CD14-positive monocyte (primary cell): ENCODE data around the gene CRYBG1. TPM values are rescaled to one million over a fixed set of nuclear protein-coding genes. Genes with fewer than 3 reads are reported as not detected.

Source experiments
- DNase-seq, 3 donors: peaks; one replicate each; pipeline ENCODE4 v3.0.0-alpha.2; 2011 to 2022
- H2AFZ ChIP-seq: 2 replicates; pipeline ENCODE4 v1.6.0; 2012; ENCODE audit warnings: mild to moderate bottlenecking, low read depth, low read length, inconsistent platforms; ENCODE audit not compliant: insufficient read depth, poor library complexity, severe bottlenecking
- H3K27ac ChIP-seq, 2 donors: 1 replicate in 1 of 2; 2 replicates in 1 of 2; pipeline ENCODE4 v1.5.1; 2012 to 2013; ENCODE audit warnings: low read length in 2 of 2, control low read depth in 1 of 2, inconsistent platforms in 1 of 2, low read depth in 1 of 2, mild to moderate bottlenecking in 1 of 2
- H3K27me3 ChIP-seq, 2 donors: one replicate each; pipeline versions ENCODE4 v1.6.0 to v1.6.1; 2011 to 2013; ENCODE audit warnings: low read length in 2 of 2; ENCODE audit not compliant: control insufficient read depth in 2 of 2, insufficient read depth in 2 of 2
- H3K36me3 ChIP-seq, 2 donors: replicated peaks in 1 of 2; 1 replicate in 1 of 2; 2 replicates in 1 of 2; pipeline versions ENCODE4 v1.5.1 to v1.6.1; 2012 to 2013; ENCODE audit warnings: low read length in 2 of 2, control low read depth in 1 of 2, inconsistent platforms in 1 of 2, mild to moderate bottlenecking in 1 of 2; ENCODE audit not compliant: insufficient read depth in 2 of 2, control insufficient read depth in 1 of 2
- H3K4me1 ChIP-seq, 2 donors: 1 replicate in 1 of 2; 2 replicates in 1 of 2; pipeline versions ENCODE4 v1.5.1 to v1.6.1; 2012 to 2013; ENCODE audit warnings: low read length in 2 of 2, control low read depth in 1 of 2, inconsistent platforms in 1 of 2, mild to moderate bottlenecking in 1 of 2, moderate library complexity in 1 of 2; ENCODE audit not compliant: insufficient read depth in 2 of 2, control insufficient read depth in 1 of 2
- H3K4me2 ChIP-seq: replicated peaks from 2 replicates; pipeline ENCODE3; 2012; ENCODE audit warnings: low read length, moderate library complexity, mild to moderate bottlenecking; ENCODE audit not compliant: poor library complexity, severe bottlenecking; ENCODE audit errors: extremely low read depth
- H3K4me3 ChIP-seq, 3 experiments: fragments of 200-600 bp in 1 of 3; sonication (generic) in 1 of 3; replicated peaks in 1 of 3; 1 replicate in 2 of 3; 2 replicates in 1 of 3; pipeline ENCODE4 v1.5.1; 2011 to 2013; ENCODE audit warnings: low read length in 3 of 3, mild to moderate bottlenecking in 3 of 3, control low read depth in 2 of 3, low read depth in 2 of 3, inconsistent platforms in 1 of 3, moderate library complexity in 1 of 3
- H3K79me2 ChIP-seq: 2 replicates; pipeline ENCODE4 v1.6.0; 2012; ENCODE audit warnings: mild to moderate bottlenecking, control low read depth, inconsistent platforms, low read length, moderate library complexity; ENCODE audit not compliant: insufficient read depth
- H3K9ac ChIP-seq: 2 replicates; pipeline ENCODE4 v1.6.0; 2017; ENCODE audit warnings: low read length, mild to moderate bottlenecking; ENCODE audit not compliant: insufficient read depth, poor library complexity, severe bottlenecking
- H3K9me3 ChIP-seq, 2 donors: replicated peaks in 1 of 2; 1 replicate in 1 of 2; 2 replicates in 1 of 2; pipeline versions ENCODE4 v1.5.1 to v1.6.1; 2012 to 2013; ENCODE audit warnings: low read length in 2 of 2, control low read depth in 1 of 2; ENCODE audit not compliant: control insufficient read depth in 1 of 2, insufficient read depth in 1 of 2
- H4K20me1 ChIP-seq: 2 replicates; pipeline ENCODE4 v1.6.0; 2012; ENCODE audit warnings: mild to moderate bottlenecking, low read length, control low read depth, moderate library complexity; ENCODE audit not compliant: insufficient read depth
- H3K27ac Mint-ChIP-seq, 7 donors: one replicate each; pipeline ENCODE4 v1.8.0; 2020; ENCODE audit warnings: mild to moderate bottlenecking in 7 of 7, mixed read lengths in 7 of 7, moderate library complexity in 6 of 7, inconsistent platforms in 2 of 7
- H3K27me3 Mint-ChIP-seq, 3 donors: one replicate each; pipeline ENCODE4 v1.8.0; 2021 to 2022; ENCODE audit warnings: low read depth in 3 of 3, mild to moderate bottlenecking in 3 of 3, mixed read lengths in 3 of 3, moderate library complexity in 3 of 3, inconsistent platforms in 1 of 3
- H3K36me3 Mint-ChIP-seq, 2 donors: one replicate each; pipeline ENCODE4 v1.8.0; 2020; ENCODE audit warnings: mixed read lengths in 2 of 2, inconsistent platforms in 1 of 2, mild to moderate bottlenecking in 1 of 2
- H3K4me1 Mint-ChIP-seq: one replicate; pipeline ENCODE4 v1.8.0; 2020; ENCODE audit warnings: mild to moderate bottlenecking, mixed read lengths
- H3K4me3 Mint-ChIP-seq, 2 donors: one replicate each; pipeline ENCODE4 v1.8.0; 2020; ENCODE audit warnings: mild to moderate bottlenecking in 2 of 2, mixed read lengths in 2 of 2, moderate library complexity in 1 of 2
- H3K9me3 Mint-ChIP-seq, 7 donors: one replicate each; pipeline ENCODE4 v1.8.0; 2020 to 2022; ENCODE audit warnings: mixed read lengths in 7 of 7, mild to moderate bottlenecking in 6 of 7, moderate library complexity in 6 of 7, inconsistent platforms in 2 of 7
- CTCF ChIP-seq: fragments of 200-600 bp; IDR thresholded peaks from one replicate; pipeline ENCODE4 v1.8.0; 2022; ENCODE audit warnings: antibody characterized with exemption, mild to moderate bottlenecking
- WGBS: methylation state at CpG from one replicate; pipeline ENCODE4 v1.1.5; 2013; ENCODE audit warnings: missing lambda C conversion rate; ENCODE audit not compliant: insufficient coverage; 5-methylcytosine and 5-hydroxymethylcytosine counted together
- intact Hi-C, 2 donors: fragments of 100-400 bp; cut with micrococcal nuclease; formaldehyde crosslinking; loops; one replicate each; pipeline versions ENCODE4 v1.15.0 to v1.15.1; 2023
- polyA plus RNA-seq, 3 donors: library from polyadenylated mRNA; depleted of rRNA in 1 of 3; unstranded in 2 of 3; stranded (reverse) in 1 of 3; fragments of 300-500 nt in 2 of 3; fragments of >200 nt in 1 of 3; fragmentation: Illumina TruSeq in 2 of 3; gene quantifications; 1 replicate in 2 of 3; 2 replicates in 1 of 3; pipeline ENCODE4 v1.2.3, GENCODE V29; 2012 to 2021

Gene CRYBG1
- polyA plus RNA-seq, 3 donors, result 7.9 to 11.9 (median 11.1) TPM

GRCh38 chr6:106495014-106495413, 134.5 kb downstream of the CRYBG1 start:
- Histone ChIP-seq H3K36me3 (no peaks in the 10 kb centered on the region), H3K4me2 (no peak overlapping the region), H3K4me3 (no peak overlapping the region), H2AFZ (peak overlapping the region; percentile 30), H3K9ac (no peak overlapping the region), H3K79me2 (no peaks in the 10 kb centered on the region), H3K27ac (no peak overlapping the region), H3K27me3 (no peaks in the 10 kb centered on the region), H4K20me1 (no peaks in the 10 kb centered on the region), H3K9me3 (no peaks in the 10 kb centered on the region), H3K4me1 (peaks cover 24 to 27% of the 10 kb centered on the region in 2 donors)
- peaks cover 0 to 2% of the 10 kb centered on the region in 2 donors for H3K36me3 Mint-ChIP-seq
- peak overlapping the region in 2 of 7 donors; percentile 7 to 31 for H3K27ac Mint-ChIP-seq
- H3K9me3 Mint-ChIP-seq, result no peaks in the 10 kb centered on the region
- no peak overlapping the region for H3K4me3 Mint-ChIP-seq
- no peak for DNase-seq
- no CpG with 5 or more reads among the region's 3 CpGs for WGBS
- intact Hi-C loops, result no loop called here
- H3K4me1 Mint-ChIP-seq, result peaks cover 33% of the 10 kb centered on the region
- TF ChIP-seq CTCF, result no peak
- peaks cover 0 to 2% (median 0%) of the 10 kb centered on the region in 3 donors for H3K27me3 Mint-ChIP-seq

- H3K79me2 ChIP-seq, result no peaks in the 10 kb centered on the region
- Mint-ChIP-seq H3K27ac (peak overlapping the region in 3 of 7 donors; percentile 6 to 76 (median 50)), H3K4me3 (no peak overlapping the region), H3K4me1 (peaks cover 40% of the 10 kb centered on the region), H3K36me3 (peaks cover 0 to 2% of the 10 kb centered on the region in 2 donors), H3K27me3 (peaks cover 0 to 2% (median 0%) of the 10 kb centered on the region in 3 donors), H3K9me3 (no peaks in the 10 kb centered on the region)
- H2AFZ ChIP-seq, result peak overlapping the region; percentile 15
- H3K4me3 ChIP-seq, result no peak overlapping the region
- H3K27me3 ChIP-seq, result no peaks in the 10 kb centered on the region
- H4K20me1 ChIP-seq, result no peaks in the 10 kb centered on the region
- 80% methylated on average over 3 of the region's 6 CpGs for WGBS
- no peak for DNase-seq
- H3K4me1 ChIP-seq, result peaks cover 25 to 32% of the 10 kb centered on the region in 2 donors
- H3K4me2 ChIP-seq, result no peak overlapping the region
- H3K9ac ChIP-seq, result no peak overlapping the region
- TF ChIP-seq CTCF, result no peak
- no peak overlapping the region for H3K27ac ChIP-seq
- intact Hi-C loops, result no loop called here
- H3K9me3 ChIP-seq, result no peaks in the 10 kb centered on the region
- H3K36me3 ChIP-seq, result no peaks in the 10 kb centered on the region
These were observed 136.3 kb downstream of the CRYBG1 start for GRCh38 chr6:106496823-106497222.
